HepG2 (cell line): ENCODE data around the gene KCNJ1. TPM values are rescaled to one million over a fixed set of nuclear protein-coding genes. Genes with fewer than 3 reads are reported as not detected.
A peak's percentile ranks its signal among the peaks of the same experiment; 100 is the strongest.

Experiments used
- ATAC-seq: fragments of 200-7000 bp; cut with Tn5 transposase; 3 replicates; pipeline ENCODE4 v1.9.1; 2020; ENCODE audit warnings: mild to moderate bottlenecking, moderate library complexity
- BruUV-seq: library from RNA; stranded (reverse); fragments of 400-500 nt; replicated peaks from 2 replicates; lab custom pipeline; 2021; lab: Mats Ljungman, UMichigan
- CTCF ChIA-PET: fragments of 300-600 bp; formaldehyde crosslinking; extraction: SDS; loops from one replicate; lab custom pipeline; 2021; ENCODE audit warnings: low total read pairs, inconsistent platforms, low intra/inter-chr PET ratio; lab: Yijun Ruan, JAX
- POLR2A ChIA-PET: fragments of 350-600 bp; sonication (Branson Sonifier 250); formaldehyde crosslinking; loops from one replicate; lab custom pipeline; 2020; ENCODE audit warnings: antibody characterized with exemption, inconsistent platforms; lab: Yijun Ruan, JAX
- DNase-seq: peaks from one replicate; pipeline ENCODE4 v3.0.0-alpha.2; 2015; ENCODE audit warnings: low spot score
- FAIRE-seq: peaks from 3 replicates; lab custom pipeline; 2011; peaks lifted over from hg19 to GRCh38; lab: Jason Lieb, UNC
- H2AFZ ChIP-seq: one replicate; pipeline ENCODE4 v1.6.1; 2011; ENCODE audit warnings: low read length, inconsistent platforms
- H3K27ac ChIP-seq: fragments of 300-600 bp; 3 replicates; pipeline ENCODE4 v1.8.0; 2011; ENCODE audit warnings: mixed run types, mild to moderate bottlenecking, mixed read lengths, low read length, inconsistent platforms; ENCODE audit not compliant: insufficient read depth; ENCODE audit errors: extremely low read length
- H3K27me3 ChIP-seq, 2 experiments: fragments of 200-600 bp in 1 of 2; 2 replicates in 1 of 2; 3 replicates in 1 of 2; pipeline versions ENCODE4 v1.6.0 to v1.8.0; 2011; ENCODE audit warnings: low read length in 2 of 2, mild to moderate bottlenecking in 2 of 2, moderate library complexity in 2 of 2, inconsistent platforms in 1 of 2; ENCODE audit not compliant: insufficient read depth in 2 of 2, control insufficient read depth in 1 of 2
- H3K36me3 ChIP-seq, 2 experiments: fragments of 200-600 bp in 1 of 2; replicated peaks in 1 of 2; 2 replicates in 1 of 2; 3 replicates in 1 of 2; pipeline versions ENCODE4 v1.5.1 to v1.8.0; 2011; ENCODE audit warnings: low read length in 2 of 2, inconsistent platforms in 1 of 2; ENCODE audit not compliant: insufficient read depth in 2 of 2, control insufficient read depth in 1 of 2
- H3K4me1 ChIP-seq: 2 replicates; pipeline ENCODE4 v1.5.1; 2012; ENCODE audit warnings: low read length, inconsistent platforms; ENCODE audit not compliant: insufficient read depth
- H3K4me2 ChIP-seq: 2 replicates; pipeline ENCODE4 v1.6.0; 2011; ENCODE audit warnings: low read depth, low read length, inconsistent platforms
- H3K4me3 ChIP-seq, 3 experiments: fragments of 200-600 bp in 1 of 3; sonication (generic), shearing (Covaris generic) in 1 of 3; replicated peaks in 1 of 3; 2 replicates each; pipeline ENCODE4 v1.5.1; 2011 to 2016; ENCODE audit warnings: low read length in 3 of 3, inconsistent platforms in 2 of 3, low read depth in 2 of 3, mild to moderate bottlenecking in 2 of 3, control low read depth in 1 of 3, mixed read lengths in 1 of 3; ENCODE audit not compliant: insufficient read depth in 1 of 3
- H3K79me2 ChIP-seq: one replicate; pipeline ENCODE4 v1.6.1; 2011; ENCODE audit warnings: low read length, inconsistent platforms; ENCODE audit not compliant: insufficient read depth
- H3K9ac ChIP-seq: 2 replicates; pipeline ENCODE4 v1.6.0; 2011; ENCODE audit warnings: mild to moderate bottlenecking, low read depth, low read length, inconsistent platforms; ENCODE audit not compliant: insufficient read depth
- H3K9me3 ChIP-seq: 2 replicates; pipeline ENCODE4 v1.5.1; 2012; ENCODE audit warnings: mild to moderate bottlenecking, low read length
- H4K20me1 ChIP-seq: 2 replicates; pipeline ENCODE4 v1.6.0; 2011; ENCODE audit warnings: inconsistent platforms, mild to moderate bottlenecking, low read length, moderate library complexity; ENCODE audit not compliant: insufficient read depth
- ARNTL ChIP-seq: sonication (generic); formaldehyde crosslinking; IDR thresholded peaks from 2 replicates; pipeline ENCODE4 v1.4.0; 2020; ENCODE audit warnings: mild to moderate bottlenecking, missing genetic modification reagents
- ELF1 ChIP-seq: sonication (generic); formaldehyde crosslinking; IDR thresholded peaks from 2 replicates; pipeline ENCODE4 v1.4.0; 2020; ENCODE audit warnings: missing genetic modification reagents
- HCFC1 ChIP-seq: fragments of 150-350 bp; IDR thresholded peaks from 2 replicates; pipeline ENCODE4 v1.6.1; 2014; ENCODE audit warnings: low read depth, low read length
- HNF1B ChIP-seq: sonication (generic); formaldehyde crosslinking; IDR thresholded peaks from 2 replicates; pipeline ENCODE4 v1.5.1; 2020; ENCODE audit warnings: mild to moderate bottlenecking, moderate library complexity, missing genetic modification reagents
- PAXIP1 ChIP-seq: sonication (generic); formaldehyde crosslinking; conservative IDR thresholded peaks from 2 replicates; pipeline ENCODE4 v1.4.0; 2020; ENCODE audit warnings: mild to moderate bottlenecking, missing genetic modification reagents, moderate library complexity
- RBM39 ChIP-seq: fragments of 200-400 bp; formaldehyde crosslinking; IDR thresholded peaks from one replicate; pipeline ENCODE4 v1.6.1; 2018; ENCODE audit warnings: antibody characterized with exemption, mild to moderate bottlenecking, low read depth, low read length; ENCODE audit not compliant: poor library complexity, severe bottlenecking
- SRF ChIP-seq: IDR thresholded peaks from 2 replicates; pipeline ENCODE4 v1.6.1; 2011; ENCODE audit warnings: mild to moderate bottlenecking, low read depth, low read length, moderate library complexity
- TAF1 ChIP-seq: sonication (generic); formaldehyde crosslinking; IDR thresholded peaks from 2 replicates; pipeline ENCODE4 v1.4.0; 2020; ENCODE audit warnings: missing genetic modification reagents
- ZFP36L2 ChIP-seq: sonication (generic); formaldehyde crosslinking; IDR thresholded peaks from 2 replicates; pipeline ENCODE4 v1.4.0; 2020; ENCODE audit warnings: missing genetic modification reagents
- ZFX ChIP-seq: sonication (generic); formaldehyde crosslinking; IDR thresholded peaks from 2 replicates; pipeline ENCODE4 v1.4.0; 2020; ENCODE audit warnings: mild to moderate bottlenecking, low read depth, missing genetic modification reagents, moderate library complexity
- ZKSCAN5 ChIP-seq: sonication (generic); formaldehyde crosslinking; IDR thresholded peaks from 2 replicates; pipeline ENCODE4 v1.5.1; 2020; ENCODE audit warnings: mild to moderate bottlenecking, missing genetic modification reagents
- ZNF501 ChIP-seq: sonication (generic); formaldehyde crosslinking; IDR thresholded peaks from 2 replicates; pipeline ENCODE4 v1.5.1; 2020; ENCODE audit warnings: mild to moderate bottlenecking, moderate library complexity, missing genetic modification reagents
- ZNF616 ChIP-seq: sonication (generic); formaldehyde crosslinking; IDR thresholded peaks from 2 replicates; pipeline ENCODE4 v1.5.0; 2020; ENCODE audit warnings: low read depth, mild to moderate bottlenecking, missing genetic modification reagents
- ZNF879 ChIP-seq: sonication (generic); formaldehyde crosslinking; IDR thresholded peaks from 2 replicates; pipeline ENCODE4 v1.8.1; 2023; ENCODE audit warnings: missing genetic modification reagents
- WGBS: methylation state at CpG from one replicate; pipeline ENCODE4 v1.1.6; 2017; ENCODE audit warnings: low lambda C conversion rate; 5-methylcytosine and 5-hydroxymethylcytosine counted together
- in situ Hi-C: cut with HindIII; loops from 2 replicates; pipeline ENCODE4 v1.10.0; 2017; ENCODE audit warnings: low pct_unique_long_range_greater_than_20kb; ENCODE audit not compliant: extremely low pct_ligation_motif_present
- intact Hi-C: fragments of 100-400 bp; cut with micrococcal nuclease; formaldehyde crosslinking; loops from one replicate; pipeline ENCODE4 v1.10.0; 2022; ENCODE audit not compliant: unreplicated experiment
- polyA plus RNA-seq, 8 experiments: library from polyadenylated mRNA; depleted of rRNA in 3 of 8; stranded (reverse) in 7 of 8; unstranded in 1 of 8; fragments of >200 nt; fragmentation: Illumina TruSeq in 4 of 8; extraction: Trizol in 4 of 8; gene quantifications; 2 replicates each; pipeline versions ENCODE4 v1.2.1 to v1.2.3, GENCODE V29; 2011 to 2016; ENCODE audit warnings: low read depth in 4 of 8, missing spikeins in 1 of 8, mixed read lengths in 1 of 8; ENCODE audit not compliant: insufficient read depth in 1 of 8
- total RNA-seq, 5 experiments: library from RNA; depleted of rRNA; stranded (reverse); fragments of >200 nt; fragmentation: Illumina TruSeq; extraction: Trizol; gene quantifications; 2 replicates each; pipeline ENCODE4 v1.2.3, GENCODE V29; 2016; ENCODE audit warnings: low read depth in 1 of 5

Gene KCNJ1
- total and polyA plus RNA-seq, 2 of the 13 experiments (the other 11 are each of a cell fraction or from before 2014, with no cell fraction given) = not detected

GRCh38 chr11:128876133-128876650, 9.1 kb upstream of the KCNJ1 start:
- in situ Hi-C loops (loop anchor here (25.0 kb wide), 1 partner anchor 811 kb away; no protein-coding TSS in a partner anchor), intact Hi-C loops (no loop called here)
- DNase-seq (no peak), ATAC-seq (peak; percentile 75), FAIRE-seq (no peak)
- no peaks in the 10 kb centered on the region for H4K20me1 ChIP-seq
- 0 out of 2 replicates have a peak, but pooled peaks cover 8% of the 10 kb centered on the region for H3K4me1 ChIP-seq
- H3K9me3 ChIP-seq = no peaks in the 10 kb centered on the region
- H3K27ac ChIP-seq = no peak overlapping the region
- no peak overlapping the region for H2AFZ ChIP-seq
- no TSS peak for BruUV-seq
- no peaks in the 10 kb centered on the region for H3K36me3 ChIP-seq
- POLR2A ChIA-PET = no interaction called here
- H3K27me3 ChIP-seq = peaks cover 6 to 40% of the 10 kb centered on the region in 2 experiments; a peak in 3 of 5 replicates
- 19% methylated on average over 6 of the region's 22 CpGs for WGBS
- no peak overlapping the region for H3K4me3 ChIP-seq
- no peaks in the 10 kb centered on the region for H3K79me2 ChIP-seq
- no peak overlapping the region for H3K4me2 ChIP-seq
- no peak overlapping the region for H3K9ac ChIP-seq
- no peak for TF ChIP-seq RBM39
- no peak for TF ChIP-seq SRF
- TF ChIP-seq ZKSCAN5 (CRISPR knock-in tag) = no peak
- CTCF ChIA-PET = no interaction called here

GRCh38 chr11:128874427-128874826, 7.3 kb upstream of the KCNJ1 start:
- H3K27ac ChIP-seq = no peak overlapping the region
- ATAC-seq (no peak), DNase-seq (no peak), FAIRE-seq (no peak)
- H3K4me1 ChIP-seq = 0 out of 2 replicates have a peak, but pooled peaks cover 8% of the 10 kb centered on the region
- H3K4me2 ChIP-seq = no peak overlapping the region
- in situ Hi-C loops (no loop called here), intact Hi-C loops (no loop called here)
- ChIA-PET POLR2A (no interaction called here), CTCF (no interaction called here)
- no peak overlapping the region for H2AFZ ChIP-seq
- H3K9ac ChIP-seq = no peak overlapping the region
- H3K4me3 ChIP-seq = no peak overlapping the region
- no peaks in the 10 kb centered on the region for H3K79me2 ChIP-seq
- no TSS peak for BruUV-seq
- H3K36me3 ChIP-seq = no peaks in the 10 kb centered on the region
- peaks cover 6 to 35% of the 10 kb centered on the region in 2 experiments; a peak in 3 of 5 replicates for H3K27me3 ChIP-seq
- no peaks in the 10 kb centered on the region for H3K9me3 ChIP-seq
- H4K20me1 ChIP-seq = no peaks in the 10 kb centered on the region
- 0% methylated on average over 3 of the region's 3 CpGs for WGBS
- no peak for TF ChIP-seq ZFP36L2
- TF ChIP-seq ELF1 = no peak
- TF ChIP-seq HNF1B = no peak
- TF ChIP-seq ZNF616 (CRISPR knock-in tag) = no peak
- no peak for TF ChIP-seq PAXIP1 (CRISPR knock-in tag)
- no peak for TF ChIP-seq HCFC1
- no peak for TF ChIP-seq TAF1 (CRISPR knock-in tag)
- no peak for TF ChIP-seq ZNF501 (CRISPR knock-in tag)
- no peak for TF ChIP-seq ARNTL
- no peak for TF ChIP-seq ZFX
- TF ChIP-seq ZNF879 (CRISPR knock-in tag) = no peak
